ENCODE data around the gene EIF5A2. TPM values are rescaled to one million over a fixed set of nuclear protein-coding genes. Genes with fewer than 3 reads are reported as not detected.
"Not testable (repeated sequence)": the region's sequence is repeated elsewhere in the genome, so short reads cannot be mapped to it uniquely, and the experiment has no call there.

The EIF5A2 gene
- total and polyA plus RNA-seq, 2 donors (not counting 1 experiment from before 2014, with no cell fraction given), result 1.7 to 4.1 TPM

DNA sequence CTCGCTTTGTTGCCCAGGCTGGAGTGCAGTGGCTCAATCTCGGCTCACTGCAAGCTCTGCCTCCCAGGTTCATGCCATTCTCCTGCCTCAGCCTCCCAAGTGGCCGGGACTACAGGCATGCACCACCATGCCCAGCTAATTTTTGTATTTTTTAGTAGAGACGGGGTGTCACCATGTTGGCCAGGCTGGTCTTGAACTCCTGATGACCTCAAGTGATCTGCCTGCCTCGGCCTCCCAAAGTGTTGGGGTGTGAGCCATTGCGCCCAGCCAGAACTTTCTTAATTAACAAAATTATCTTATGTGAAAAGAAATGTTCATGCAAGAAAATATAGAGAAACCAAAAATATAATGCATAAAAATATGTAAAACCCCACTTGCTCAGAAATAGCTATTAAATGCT lies 31.1 kb downstream of the EIF5A2 start:
- H3K79me2 ChIP-seq (ENCODE audit: control insufficient read depth, insufficient read depth, low read length); POLR2A ChIA-PET; DNase-seq; H3K4me3 ChIP-seq (ENCODE audit: control extremely low read depth in 1 of 5, extremely low read depth in 1 of 5, insufficient read depth in 1 of 5, low read depth in 2 of 5, low read length in 4 of 5); intact Hi-C loops (cut with micrococcal nuclease); H4K20me1 ChIP-seq (ENCODE audit: control insufficient read depth, insufficient read depth, low read length, poor library complexity, severe bottlenecking); H3K4me1 Mint-ChIP-seq; H3K27me3 ChIP-seq (replicated peaks in 1 of 4; ENCODE audit: control extremely low read depth in 1 of 4, control insufficient read depth in 3 of 4, insufficient read depth in 4 of 4, low read length in 3 of 4); H3K4me2 ChIP-seq (replicated peaks; ENCODE audit: low read depth, low read length, poor library complexity, severe bottlenecking); H3K27ac ChIP-seq (ENCODE audit: low read length in 2 of 2); H3K9me3 Mint-ChIP-seq (ENCODE audit: insufficient read depth); H3K4me3 Mint-ChIP-seq; H3K4me1 ChIP-seq (ENCODE audit: control insufficient read depth in 2 of 2, insufficient read depth in 2 of 2, low read length in 2 of 2); CTCF ChIA-PET; H2AFZ ChIP-seq (ENCODE audit: insufficient read depth, low read depth, low read length, poor library complexity, severe bottlenecking); H3K36me3 ChIP-seq (replicated peaks in 1 of 2; ENCODE audit: control extremely low read depth in 1 of 2, control insufficient read depth in 1 of 2, extremely low read depth in 1 of 2, insufficient read depth in 2 of 2, low read length in 1 of 2); ATAC-seq (ENCODE audit: low read depth); H3K9me3 ChIP-seq (ENCODE audit: control extremely low read depth in 1 of 3, control insufficient read depth in 2 of 3, insufficient read depth in 1 of 3, low read length in 2 of 3); H3K27me3 Mint-ChIP-seq; H3K27ac Mint-ChIP-seq; H3K9ac ChIP-seq (ENCODE audit: low read length): not testable (repeated sequence)
- WGBS (ENCODE audit: insufficient coverage), result 100% methylated on average over 1 of the region's 6 CpGs

GRCh38 chr3:170876537-170876936 lies 31.9 kb downstream of the EIF5A2 start:
- intact Hi-C loops (cut with micrococcal nuclease), result no loop called here
- no peaks in the 10 kb centered on the region for H3K4me1 ChIP-seq (ENCODE audit: control insufficient read depth in 2 of 2, insufficient read depth in 2 of 2, low read length in 2 of 2)
- no peak overlapping the region for H3K9ac ChIP-seq (ENCODE audit: low read length)
- ChIA-PET CTCF (no interaction called here), POLR2A (no interaction called here)
- H3K27ac Mint-ChIP-seq, result no peak overlapping the region
- 100% methylated on average over 1 of the region's 2 CpGs for whole genome bisulfite sequencing (ENCODE audit: insufficient coverage)
- no peak for DNase-seq
- no peak for TF ChIP-seq EZH2 (IDR thresholded peaks at IDR 0.05; ENCODE audit: borderline replicate concordance, insufficient read depth, low read depth, low read length, poor library complexity, severe bottlenecking)
- TF ChIP-seq, protein P1, sequence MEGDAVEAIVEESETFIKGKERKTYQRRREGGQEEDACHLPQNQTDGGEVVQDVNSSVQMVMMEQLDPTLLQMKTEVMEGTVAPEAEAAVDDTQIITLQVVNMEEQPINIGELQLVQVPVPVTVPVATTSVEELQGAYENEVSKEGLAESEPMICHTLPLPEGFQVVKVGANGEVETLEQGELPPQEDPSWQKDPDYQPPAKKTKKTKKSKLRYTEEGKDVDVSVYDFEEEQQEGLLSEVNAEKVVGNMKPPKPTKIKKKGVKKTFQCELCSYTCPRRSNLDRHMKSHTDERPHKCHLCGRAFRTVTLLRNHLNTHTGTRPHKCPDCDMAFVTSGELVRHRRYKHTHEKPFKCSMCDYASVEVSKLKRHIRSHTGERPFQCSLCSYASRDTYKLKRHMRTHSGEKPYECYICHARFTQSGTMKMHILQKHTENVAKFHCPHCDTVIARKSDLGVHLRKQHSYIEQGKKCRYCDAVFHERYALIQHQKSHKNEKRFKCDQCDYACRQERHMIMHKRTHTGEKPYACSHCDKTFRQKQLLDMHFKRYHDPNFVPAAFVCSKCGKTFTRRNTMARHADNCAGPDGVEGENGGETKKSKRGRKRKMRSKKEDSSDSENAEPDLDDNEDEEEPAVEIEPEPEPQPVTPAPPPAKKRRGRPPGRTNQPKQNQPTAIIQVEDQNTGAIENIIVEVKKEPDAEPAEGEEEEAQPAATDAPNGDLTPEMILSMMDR (IDR thresholded peaks at IDR 0.05), result no peak
- no peaks in the 10 kb centered on the region for H4K20me1 ChIP-seq (ENCODE audit: control insufficient read depth, insufficient read depth, low read length, poor library complexity, severe bottlenecking)
- no peaks in the 10 kb centered on the region for H3K27me3 ChIP-seq (replicated peaks in 1 of 4; ENCODE audit: control extremely low read depth in 1 of 4, control insufficient read depth in 3 of 4, insufficient read depth in 4 of 4, low read length in 3 of 4)
- H3K4me1 Mint-ChIP-seq, result no peaks in the 10 kb centered on the region
- no peak overlapping the region for H3K4me3 Mint-ChIP-seq
- H3K9me3 ChIP-seq (ENCODE audit: control extremely low read depth in 1 of 3, control insufficient read depth in 2 of 3, insufficient read depth in 1 of 3, low read length in 2 of 3), result no peaks in the 10 kb centered on the region
- no peak overlapping the region for H3K4me3 ChIP-seq (ENCODE audit: control extremely low read depth in 1 of 5, extremely low read depth in 1 of 5, insufficient read depth in 1 of 5, low read depth in 2 of 5, low read length in 4 of 5)
- no peak for ATAC-seq (ENCODE audit: low read depth)
- H3K36me3 ChIP-seq (replicated peaks in 1 of 2; ENCODE audit: control extremely low read depth in 1 of 2, control insufficient read depth in 1 of 2, extremely low read depth in 1 of 2, insufficient read depth in 2 of 2, low read length in 1 of 2), result no peaks in the 10 kb centered on the region
- peaks cover 3% of the 10 kb centered on the region for H3K9me3 Mint-ChIP-seq (ENCODE audit: insufficient read depth)
- no peak overlapping the region for H2AFZ ChIP-seq (ENCODE audit: insufficient read depth, low read depth, low read length, poor library complexity, severe bottlenecking)
- no peak overlapping the region for H3K27ac ChIP-seq (ENCODE audit: low read length in 2 of 2)
- H3K79me2 ChIP-seq (ENCODE audit: control insufficient read depth, insufficient read depth, low read length), result no peaks in the 10 kb centered on the region
- H3K27me3 Mint-ChIP-seq, result no peaks in the 10 kb centered on the region
- no peak overlapping the region for H3K4me2 ChIP-seq (replicated peaks; ENCODE audit: low read depth, low read length, poor library complexity, severe bottlenecking)
